ENCODE results near the gene MAN1C1.

GRCh38 chr1:25808481-25809244 lies 192.1 kb downstream of the MAN1C1 start:
- TF ChIP-seq POLR2A (IDR thresholded peaks at IDR 0.05) (no peak), CTCF (IDR thresholded peaks at IDR 0.05) (no peak)
